Endothelial cell of umbilical vein (primary cell): ENCODE results near the gene RAC2. TPM values are rescaled to one million over a fixed set of nuclear protein-coding genes. Genes with fewer than 3 reads are reported as not detected.

Source experiments
- BruUV-seq: library from RNA; stranded (reverse); fragments of 400-500 nt; replicated peaks from 2 replicates; lab custom pipeline; 2021; lab: Mats Ljungman, UMichigan
- CTCF ChIA-PET: fragments of 300-600, 350-600 bp; sonication (Branson Sonifier 250); formaldehyde crosslinking; loops from one replicate; lab custom pipeline; 2021; ENCODE audit warnings: antibody characterized with exemption, inconsistent platforms; lab: Charles Lee
- POLR2A ChIA-PET: fragments of 300-600, 350-600 bp; sonication (Branson Sonifier 250); formaldehyde crosslinking; loops from one replicate; lab custom pipeline; 2021; ENCODE audit warnings: antibody characterized with exemption, inconsistent platforms; lab: Charles Lee
- DNase-seq: peaks from one replicate; pipeline ENCODE4 v3.0.0-alpha.2; 2011; ENCODE audit warnings: low read depth, low spot score
- FAIRE-seq: peaks from 2 replicates; lab custom pipeline; 2011; peaks lifted over from hg19 to GRCh38; lab: Jason Lieb, UNC
- H2AFZ ChIP-seq: 2 replicates; pipeline ENCODE4 v1.6.0; 2012; ENCODE audit warnings: low read depth, low read length, control low read depth, inconsistent platforms
- H3K27ac ChIP-seq: 2 replicates; pipeline ENCODE4 v1.5.1; 2011; ENCODE audit warnings: low read depth, mild to moderate bottlenecking, control low read depth, low read length, moderate library complexity; ENCODE audit not compliant: insufficient read depth
- H3K27me3 ChIP-seq, 2 experiments: 2 replicates each; pipeline versions ENCODE4 v1.6.0 to v1.6.1; 2011; ENCODE audit warnings: low read length in 2 of 2, mixed read lengths in 1 of 2; ENCODE audit not compliant: control insufficient read depth in 2 of 2, insufficient read depth in 2 of 2
- H3K36me3 ChIP-seq, 2 experiments: 2 replicates in 1 of 2; 3 replicates in 1 of 2; pipeline ENCODE4 v1.5.1; 2011; ENCODE audit warnings: low read length in 2 of 2, mild to moderate bottlenecking in 1 of 2, moderate library complexity in 1 of 2; ENCODE audit not compliant: control insufficient read depth in 2 of 2, insufficient read depth in 2 of 2; ENCODE audit errors: extremely low read depth in 1 of 2
- H3K4me1 ChIP-seq: 3 replicates; pipeline ENCODE4 v1.5.1; 2011; ENCODE audit warnings: mild to moderate bottlenecking, low read length; ENCODE audit not compliant: control insufficient read depth, insufficient read depth; ENCODE audit errors: extremely low read depth
- H3K4me2 ChIP-seq: 2 replicates; pipeline ENCODE4 v1.6.1; 2011; ENCODE audit warnings: low read length, control low read depth, mixed read lengths; ENCODE audit not compliant: insufficient read depth
- H3K4me3 ChIP-seq, 3 experiments: fragments of 200-600 bp in 1 of 3; sonication (generic), shearing (Covaris generic) in 1 of 3; replicated peaks in 1 of 3; 2 replicates each; pipeline ENCODE4 v1.5.1; 2011 to 2016; ENCODE audit warnings: control low read depth in 3 of 3, low read length in 3 of 3, mild to moderate bottlenecking in 2 of 3, inconsistent platforms in 1 of 3, low read depth in 1 of 3, moderate library complexity in 1 of 3; ENCODE audit not compliant: insufficient read depth in 1 of 3
- H3K79me2 ChIP-seq: 2 replicates; pipeline ENCODE4 v1.6.0; 2012; ENCODE audit warnings: low read length, inconsistent platforms; ENCODE audit not compliant: control insufficient read depth, insufficient read depth
- H3K9ac ChIP-seq: replicated peaks from 2 replicates; pipeline ENCODE3; 2011; ENCODE audit warnings: low read length, control low read depth; ENCODE audit not compliant: insufficient read depth; ENCODE audit errors: extremely low read depth
- H3K9me1 ChIP-seq: replicated peaks from 3 replicates; pipeline ENCODE4 v1.6.0; 2011; ENCODE audit warnings: mild to moderate bottlenecking, low read length; ENCODE audit not compliant: control insufficient read depth, insufficient read depth; ENCODE audit errors: extremely low read depth
- H3K9me3 ChIP-seq: replicated peaks from 2 replicates; pipeline ENCODE4 v1.5.1; 2012; ENCODE audit warnings: low read length, inconsistent platforms; ENCODE audit not compliant: control insufficient read depth, insufficient read depth
- H4K20me1 ChIP-seq: replicated peaks from 2 replicates; pipeline ENCODE3; 2011; ENCODE audit warnings: mild to moderate bottlenecking, low read length; ENCODE audit not compliant: control insufficient read depth, insufficient read depth; ENCODE audit errors: extremely low read depth
- EZH2 ChIP-seq: IDR thresholded peaks from 2 replicates; pipeline ENCODE4 v1.6.1; 2012; ENCODE audit warnings: borderline replicate concordance, low read depth, mild to moderate bottlenecking, moderate library complexity, low read length, inconsistent platforms; ENCODE audit not compliant: severe bottlenecking
- FOS ChIP-seq: IDR thresholded peaks from 2 replicates; pipeline ENCODE4 v1.6.1; 2011; ENCODE audit warnings: mild to moderate bottlenecking, low read length, moderate library complexity, borderline replicate concordance; ENCODE audit not compliant: insufficient read depth
- GATA2 ChIP-seq: IDR thresholded peaks from 2 replicates; pipeline ENCODE4 v1.7.0; 2011; ENCODE audit warnings: low read depth, mild to moderate bottlenecking, moderate library complexity, mixed read lengths, low read length; ENCODE audit not compliant: insufficient read length, insufficient read depth
- JUN ChIP-seq: IDR thresholded peaks from 2 replicates; pipeline ENCODE4 v1.6.1; 2011; ENCODE audit warnings: borderline replicate concordance, low read depth; ENCODE audit not compliant: insufficient read length, insufficient read depth
- MYC ChIP-seq: IDR thresholded peaks from one replicate; pipeline ENCODE4 v1.6.1; 2011; ENCODE audit warnings: mild to moderate bottlenecking, low read depth, low read length
- POLR2A ChIP-seq: IDR thresholded peaks from 2 replicates; pipeline ENCODE4 v1.6.1; 2012; ENCODE audit warnings: low read depth, mild to moderate bottlenecking, control low read depth, low read length
- POLR2AphosphoS5 ChIP-seq: IDR thresholded peaks from 2 replicates; pipeline ENCODE4 v1.6.1; 2012; ENCODE audit warnings: low read depth, mild to moderate bottlenecking, control low read depth, low read length, moderate library complexity; ENCODE audit not compliant: insufficient read depth
- dilution Hi-C: fragments of 300-500 bp; cut with MboI; formaldehyde crosslinking; loops from one replicate; pipeline ENCODE4 v1.15.0; 2019; ENCODE audit warnings: low sequenced_read_pairs; ENCODE audit not compliant: extremely low pct_ligation_motif_present
- intact Hi-C: fragments of 100-400 bp; cut with micrococcal nuclease; formaldehyde crosslinking; loops from one replicate; pipeline ENCODE4 v1.10.0; 2022
- polyA plus RNA-seq, 4 experiments: library from polyadenylated mRNA; depleted of rRNA in 3 of 4; stranded (reverse) in 3 of 4; unstranded in 1 of 4; fragments of >200 nt; gene quantifications; 2 replicates each; pipeline versions ENCODE4 v1.2.1 to v1.2.3, GENCODE V29; 2011 to 2012; ENCODE audit warnings: missing spikeins in 1 of 4
- total RNA-seq: library from RNA; stranded (reverse); gene quantifications from 2 replicates; pipeline ENCODE4 v1.2.3, GENCODE V29; 2021
- TF ChIP-seq, protein P1 (sequence below): IDR thresholded peaks from 2 replicates; pipeline ENCODE4 v1.6.1; 2011; ENCODE audit not compliant: insufficient read depth, insufficient read length
- TF ChIP-seq, protein P2 (sequence below), 2 donors: IDR thresholded peaks; 1 replicate in 1 of 2; 2 replicates in 1 of 2; pipeline ENCODE4 v1.5.1; 2011; ENCODE audit warnings: low read length in 2 of 2, mild to moderate bottlenecking in 2 of 2, moderate library complexity in 2 of 2, control low read depth in 1 of 2, inconsistent platforms in 1 of 2, low read depth in 1 of 2; ENCODE audit not compliant: insufficient read depth in 1 of 2; ENCODE audit errors: extremely low read depth in 1 of 2

The RAC2 gene
- total and polyA plus RNA-seq, 2 donors (not counting 3 experiments of a cell fraction or from before 2014, with no cell fraction given), result 122 to 181 TPM

DNA sequence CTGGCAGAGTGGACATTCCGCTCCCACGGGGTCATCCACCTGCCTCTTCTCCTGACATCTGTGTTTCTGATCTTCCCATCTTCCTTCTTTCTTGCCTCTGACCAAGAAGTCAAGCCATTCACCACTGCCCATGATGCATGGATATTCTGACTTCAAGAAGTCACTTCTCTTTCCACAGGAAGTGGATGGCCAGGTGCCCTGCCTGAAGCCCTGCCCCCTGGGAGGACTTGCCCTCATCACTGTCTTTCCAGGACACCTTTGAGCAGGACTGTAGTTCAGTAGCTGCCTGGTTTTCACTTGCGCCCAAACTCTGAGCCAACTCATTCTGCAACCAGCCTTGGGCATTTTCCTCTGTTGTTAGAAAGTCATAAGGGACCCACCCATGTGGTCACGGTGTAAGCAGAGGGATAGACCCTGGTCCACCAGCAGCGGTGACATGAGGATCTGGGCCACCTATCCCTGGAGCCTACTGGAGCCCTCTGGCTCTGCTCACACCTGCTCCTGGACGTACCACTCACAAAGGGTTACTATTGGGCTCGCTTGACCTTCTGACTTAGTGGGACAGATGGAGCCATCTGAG lies 45.2 kb upstream of the RAC2 start:
- peaks cover 2 to 4% of the 10 kb centered on the region in 2 experiments for H3K27me3 ChIP-seq
- H3K79me2 ChIP-seq, result no peaks in the 10 kb centered on the region
- H3K4me3 ChIP-seq, result no peak overlapping the region
- no peak overlapping the region for H2AFZ ChIP-seq
- TF ChIP-seq, protein P1, sequence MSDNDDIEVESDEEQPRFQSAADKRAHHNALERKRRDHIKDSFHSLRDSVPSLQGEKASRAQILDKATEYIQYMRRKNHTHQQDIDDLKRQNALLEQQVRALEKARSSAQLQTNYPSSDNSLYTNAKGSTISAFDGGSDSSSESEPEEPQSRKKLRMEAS, result no peak
- TF ChIP-seq POLR2A, result no peak
- no peak for TF ChIP-seq EZH2
- no peak for TF ChIP-seq JUN
- TF ChIP-seq, protein P2, sequence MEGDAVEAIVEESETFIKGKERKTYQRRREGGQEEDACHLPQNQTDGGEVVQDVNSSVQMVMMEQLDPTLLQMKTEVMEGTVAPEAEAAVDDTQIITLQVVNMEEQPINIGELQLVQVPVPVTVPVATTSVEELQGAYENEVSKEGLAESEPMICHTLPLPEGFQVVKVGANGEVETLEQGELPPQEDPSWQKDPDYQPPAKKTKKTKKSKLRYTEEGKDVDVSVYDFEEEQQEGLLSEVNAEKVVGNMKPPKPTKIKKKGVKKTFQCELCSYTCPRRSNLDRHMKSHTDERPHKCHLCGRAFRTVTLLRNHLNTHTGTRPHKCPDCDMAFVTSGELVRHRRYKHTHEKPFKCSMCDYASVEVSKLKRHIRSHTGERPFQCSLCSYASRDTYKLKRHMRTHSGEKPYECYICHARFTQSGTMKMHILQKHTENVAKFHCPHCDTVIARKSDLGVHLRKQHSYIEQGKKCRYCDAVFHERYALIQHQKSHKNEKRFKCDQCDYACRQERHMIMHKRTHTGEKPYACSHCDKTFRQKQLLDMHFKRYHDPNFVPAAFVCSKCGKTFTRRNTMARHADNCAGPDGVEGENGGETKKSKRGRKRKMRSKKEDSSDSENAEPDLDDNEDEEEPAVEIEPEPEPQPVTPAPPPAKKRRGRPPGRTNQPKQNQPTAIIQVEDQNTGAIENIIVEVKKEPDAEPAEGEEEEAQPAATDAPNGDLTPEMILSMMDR (IDR thresholded peaks at IDR 0.05; ENCODE audit: extremely low read depth in 1 of 2, insufficient read depth in 1 of 2, low read depth in 1 of 2, low read length in 2 of 2), result no peak
- no peak for TF ChIP-seq MYC
- TF ChIP-seq POLR2AphosphoS5, result no peak
- TF ChIP-seq FOS, result no peak
- no peak for TF ChIP-seq GATA2
- dilution Hi-C loops (no loop called here), intact Hi-C loops (no loop called here)
- no peaks in the 10 kb centered on the region for H3K4me1 ChIP-seq
- POLR2A ChIA-PET, result interaction anchor here (0.7 kb wide), 1 partner anchor 45 kb away, joined by 4 read pairs; no protein-coding TSS in a partner anchor
- H3K36me3 ChIP-seq, result no peaks in the 10 kb centered on the region
- no peaks in the 10 kb centered on the region for H4K20me1 ChIP-seq
- H3K4me2 ChIP-seq, result no peak overlapping the region
- no peaks in the 10 kb centered on the region for H3K9me3 ChIP-seq
- DNase-seq, result no peak
- CTCF ChIA-PET, result no interaction called here
- no peak overlapping the region for H3K27ac ChIP-seq
- FAIRE-seq, result no peak
- H3K9me1 ChIP-seq, result no peaks in the 10 kb centered on the region
- no TSS peak for BruUV-seq
- H3K9ac ChIP-seq, result no peak overlapping the region
